Pancreas (tissue), 10 donors: ENCODE measurements around the gene SP3. TPM values are rescaled to one million over a fixed set of nuclear protein-coding genes. Genes with fewer than 3 reads are reported as not detected.
"Not testable (repeated sequence)": the region's sequence is repeated elsewhere in the genome, so short reads cannot be mapped to it uniquely, and the experiment has no call there.

Experiments used
- ATAC-seq, 4 donors: fragments of 200-7000 bp; cut with Tn5 transposase; one replicate each; pipeline versions ENCODE4 v1.8.0 to v1.9.1; 2020; ENCODE audit warnings: mild to moderate bottlenecking in 4 of 4, moderate library complexity in 4 of 4
- DNase-seq, 6 donors: peaks; one replicate each; pipeline ENCODE4 v3.0.0-alpha.2; 2020
- FAIRE-seq: peaks from 2 replicates; lab custom pipeline; 2012; peaks lifted over from hg19 to GRCh38; lab: Jason Lieb, UNC
- H3K27ac ChIP-seq, 4 donors: fragments of 200-600 bp; sonication (generic); 1 replicate in 3 of 4; 2 replicates in 1 of 4; pipeline versions ENCODE4 v1.5.0 to v1.8.0; 2020
- H3K27me3 ChIP-seq, 4 donors: fragments of 200-600 bp; one replicate each; pipeline ENCODE4 v1.8.0; 2021
- H3K36me3 ChIP-seq, 3 donors: fragments of 200-600 bp; sonication (generic) in 1 of 3; one replicate each; pipeline versions ENCODE4 v1.5.0 to v1.8.0; 2020 to 2021
- H3K4me1 ChIP-seq, 3 donors: fragments of 200-600 bp; one replicate each; pipeline ENCODE4 v1.8.0; 2021
- H3K4me3 ChIP-seq, 4 donors: fragments of 200-600 bp; sonication (generic) in 2 of 4; one replicate each; pipeline versions ENCODE4 v1.5.0 to v1.8.0; 2020 to 2021
- H3K9me3 ChIP-seq, 4 donors: fragments of 200-600 bp; one replicate each; pipeline ENCODE4 v1.8.0; 2021
- WGBS, 2 donors: extraction: QIAGEN DNeasy Blood & Tissue Kit; methylation state at CpG; one replicate each; pipeline ENCODE4 v1.1.7; 2013; 5-methylcytosine and 5-hydroxymethylcytosine counted together
- intact Hi-C, 3 donors: fragments of 100-400 bp; cut with DNase I; formaldehyde crosslinking; loops; one replicate each; pipeline versions ENCODE4 v1.11.1 to v1.14.2; 2022
- polyA plus RNA-seq, 2 donors: library from polyadenylated mRNA; stranded (reverse); fragments of 200-250 nt; gene quantifications; one replicate each; pipeline ENCODE4 v1.2.3, GENCODE V29; 2013
- total RNA-seq, 6 donors: library from RNA; stranded (reverse); fragmentation: NEBNext Ultra II Directional in 4 of 6; extraction: Animal tissue kit (Norgen Biotek cat#: 25700) in 4 of 6; gene quantifications; one replicate each; pipeline versions ENCODE4 v1.2.1 to v1.2.4, GENCODE V29; 2021 to 2023
- TF ChIP-seq, protein P1 (sequence below), 4 donors: fragments of 200-600 bp; sonication (generic) in 3 of 4; IDR thresholded peaks; one replicate each; pipeline versions ENCODE4 v1.5.0 to v1.8.0; 2021; ENCODE audit warnings: antibody characterized with exemption in 4 of 4
- donor health status: healthy with polysubstance abuse.
- donor health status: DM: no; HTN: no; CAD: no; lungs with moderate emphysema.
- donor health status: DM: no; HTN: no; CAD: no.
- donor health status: control.
- donor health status: control.
- donor health status: Bipolar disorder and iron deficiency.
- donor health status: DM: yes; HTN: yes; CAD: no.
- donor health status: DM: no; HTN: no; CAD: no.
- donor health status: DM: no; HTN: no; CAD: no.
- donor health status: DM: yes; HTN: yes; CAD: no.

Gene SP3
- total and polyA plus RNA-seq, 8 donors: 5.6 to 48.0 (median 27.6) TPM

DNA sequence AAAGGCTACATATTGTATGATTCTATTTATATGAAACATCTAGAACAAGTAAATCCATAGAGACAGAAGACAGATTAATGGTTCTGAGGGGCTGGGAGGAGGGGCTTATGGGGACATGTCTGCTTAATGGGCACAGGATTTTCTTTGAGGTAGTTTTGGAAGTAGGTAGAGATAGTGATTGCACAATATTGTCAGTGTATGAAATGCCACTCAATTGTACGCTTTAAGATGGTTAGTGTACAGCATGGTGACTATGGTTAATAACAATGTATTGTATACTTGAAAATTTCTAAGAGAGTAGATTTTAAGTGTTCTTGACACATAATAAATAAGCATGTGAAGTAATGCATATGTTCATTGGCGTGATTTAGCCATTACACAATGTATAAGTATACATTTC is 68.4 kb downstream of the SP3 start:
- Histone ChIP-seq H3K4me1 (no peaks in the 10 kb centered on the region), H3K27ac (no peak overlapping the region), H3K36me3 (no peaks in the 10 kb centered on the region), H3K9me3 (no peaks in the 10 kb centered on the region), H3K27me3 (no peaks in the 10 kb centered on the region), H3K4me3 (no peak overlapping the region)
- intact Hi-C loops: no loop called here
- ATAC-seq: no peak
- DNase-seq: no peak
- 91 to 95% methylated on average over 2 of the region's 2 CpGs for WGBS, 2 donors
- TF ChIP-seq, protein P1, sequence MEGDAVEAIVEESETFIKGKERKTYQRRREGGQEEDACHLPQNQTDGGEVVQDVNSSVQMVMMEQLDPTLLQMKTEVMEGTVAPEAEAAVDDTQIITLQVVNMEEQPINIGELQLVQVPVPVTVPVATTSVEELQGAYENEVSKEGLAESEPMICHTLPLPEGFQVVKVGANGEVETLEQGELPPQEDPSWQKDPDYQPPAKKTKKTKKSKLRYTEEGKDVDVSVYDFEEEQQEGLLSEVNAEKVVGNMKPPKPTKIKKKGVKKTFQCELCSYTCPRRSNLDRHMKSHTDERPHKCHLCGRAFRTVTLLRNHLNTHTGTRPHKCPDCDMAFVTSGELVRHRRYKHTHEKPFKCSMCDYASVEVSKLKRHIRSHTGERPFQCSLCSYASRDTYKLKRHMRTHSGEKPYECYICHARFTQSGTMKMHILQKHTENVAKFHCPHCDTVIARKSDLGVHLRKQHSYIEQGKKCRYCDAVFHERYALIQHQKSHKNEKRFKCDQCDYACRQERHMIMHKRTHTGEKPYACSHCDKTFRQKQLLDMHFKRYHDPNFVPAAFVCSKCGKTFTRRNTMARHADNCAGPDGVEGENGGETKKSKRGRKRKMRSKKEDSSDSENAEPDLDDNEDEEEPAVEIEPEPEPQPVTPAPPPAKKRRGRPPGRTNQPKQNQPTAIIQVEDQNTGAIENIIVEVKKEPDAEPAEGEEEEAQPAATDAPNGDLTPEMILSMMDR (IDR thresholded peaks at IDR 0.05): no peak
- FAIRE-seq: no peak

DNA sequence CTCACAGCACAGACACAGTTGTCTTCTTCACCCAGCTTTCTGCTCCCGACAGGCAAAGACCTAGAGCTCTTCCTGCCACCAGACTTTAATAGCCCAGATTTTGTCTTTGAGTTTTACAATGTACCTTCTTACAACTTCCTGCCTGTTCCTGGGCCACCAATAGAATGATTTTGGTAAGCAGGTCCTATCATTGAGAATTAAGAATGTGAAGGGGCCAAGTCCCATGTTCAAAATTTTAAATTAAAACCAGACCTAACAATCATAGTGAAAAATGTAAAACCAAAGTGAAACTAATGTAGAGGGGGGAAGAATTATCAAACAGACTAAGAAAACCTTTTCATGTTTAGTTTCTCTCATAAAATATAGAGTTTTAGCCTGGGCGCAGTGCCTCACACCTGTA is 72.8 kb downstream of the SP3 start:
- DNase-seq: no peak
- Histone ChIP-seq H3K4me3 (no peak overlapping the region), H3K9me3 (no peaks in the 10 kb centered on the region), H3K27ac (no peak overlapping the region), H3K27me3 (no peaks in the 10 kb centered on the region), H3K4me1 (no peaks in the 10 kb centered on the region), H3K36me3 (no peaks in the 10 kb centered on the region)
- WGBS, 2 donors: 86 to 91% methylated on average over 2 of the region's 2 CpGs
- ATAC-seq: no peak
- intact Hi-C loops: no loop called here
- TF ChIP-seq, protein P1 (IDR thresholded peaks at IDR 0.05): no peak
- no peak for FAIRE-seq

DNA sequence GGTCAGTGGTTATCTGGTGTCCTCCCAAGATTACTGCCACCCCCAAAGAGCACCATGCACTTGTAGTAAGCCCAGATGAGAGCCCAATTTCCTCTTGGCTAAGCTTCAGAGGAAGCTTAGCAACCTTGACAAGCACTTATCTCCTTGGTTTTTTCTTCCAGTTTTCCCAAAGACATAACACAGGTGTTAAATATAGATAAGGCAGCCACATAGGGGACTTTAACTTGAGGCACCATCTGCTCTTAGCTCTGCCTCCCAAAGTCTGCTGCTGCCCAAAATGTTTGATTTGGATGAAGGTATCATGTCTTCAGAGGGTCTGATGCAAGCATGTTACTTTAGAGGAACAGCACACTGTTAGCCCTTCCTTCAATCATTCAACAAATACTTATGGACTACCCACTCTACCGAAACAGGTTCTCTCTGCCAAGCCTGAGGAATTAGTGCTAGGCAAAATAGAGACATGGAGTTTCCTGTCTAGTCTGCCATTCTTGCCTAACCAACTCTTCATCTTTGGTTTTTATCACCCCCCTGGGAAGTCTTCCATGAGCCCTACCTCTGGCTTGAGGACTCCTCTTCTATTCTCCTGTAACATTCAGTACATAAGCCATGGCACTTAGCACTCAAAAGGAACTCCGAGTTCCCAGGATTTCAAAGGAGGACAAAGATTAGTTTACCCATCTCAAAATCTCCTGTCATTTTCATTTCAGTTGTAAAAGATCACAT is 73.7 kb downstream of the SP3 start:
- no peak for ATAC-seq
- intact Hi-C loops: no loop called here
- TF ChIP-seq, protein P1 (IDR thresholded peaks at IDR 0.05): no peak

DNA sequence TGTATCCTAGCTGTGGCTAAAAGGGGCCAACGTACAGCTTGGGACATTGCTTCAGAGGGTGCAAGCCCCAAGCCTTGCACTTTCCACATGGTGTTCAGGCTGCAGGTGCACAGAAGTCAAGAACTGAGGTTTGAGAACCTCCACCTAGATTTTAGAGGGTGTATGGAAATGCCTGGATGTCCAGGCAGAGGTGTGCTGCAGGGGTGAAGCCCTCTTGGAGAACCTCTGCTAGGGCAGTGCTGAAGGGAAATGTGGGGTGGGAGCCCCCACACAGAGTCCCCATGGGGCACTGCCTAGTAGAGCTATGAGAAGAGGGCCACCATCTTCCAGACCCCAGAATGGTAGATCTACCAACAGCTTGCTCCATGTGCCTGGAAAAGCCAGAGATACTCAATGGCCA is 75.7 kb downstream of the SP3 start:
- 90 to 93% methylated on average over 1 of the region's 1 CpG for WGBS, 2 donors
- intact Hi-C loops, H3K27ac ChIP-seq, ATAC-seq, H3K4me3 ChIP-seq, H3K27me3 ChIP-seq, DNase-seq, H3K36me3 ChIP-seq, H3K9me3 ChIP-seq, FAIRE-seq, H3K4me1 ChIP-seq: not testable (repeated sequence)

More for the DNA sequence above, 73.7 kb downstream of the SP3 start:
- 74 to 91% methylated on average over 2 of the region's 2 CpGs for WGBS, 2 donors
- no peak overlapping the region for H3K27ac ChIP-seq
- no peak for DNase-seq
- H3K27me3 ChIP-seq: no peaks in the 10 kb centered on the region
- no peaks in the 10 kb centered on the region for H3K9me3 ChIP-seq
- no peaks in the 10 kb centered on the region for H3K36me3 ChIP-seq
- FAIRE-seq: no peak
- H3K4me1 ChIP-seq: no peaks in the 10 kb centered on the region
- no peak overlapping the region for H3K4me3 ChIP-seq

DNA sequence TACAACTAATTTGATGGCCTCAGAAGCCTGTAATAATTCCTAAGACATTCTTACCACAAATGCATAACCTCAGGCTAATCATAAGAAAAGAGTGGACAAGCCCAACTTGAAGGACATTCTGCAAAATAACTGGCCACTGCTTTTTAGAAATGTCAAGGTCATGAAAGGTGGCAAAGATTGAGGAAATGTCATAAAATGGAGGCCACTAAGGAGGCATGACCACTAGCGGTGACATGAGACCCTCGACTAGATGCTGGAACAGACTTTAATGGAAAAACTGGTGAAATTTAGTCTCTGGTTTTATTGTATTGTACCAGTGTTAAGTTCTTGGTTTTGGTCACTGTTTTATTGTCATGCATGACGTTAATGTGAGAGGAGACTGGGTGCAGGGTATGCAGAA is 78.6 kb downstream of the SP3 start:
- Histone ChIP-seq H3K9me3 (no peaks in the 10 kb centered on the region), H3K36me3 (no peaks in the 10 kb centered on the region), H3K4me1 (no peaks in the 10 kb centered on the region), H3K27me3 (no peaks in the 10 kb centered on the region), H3K27ac (no peak overlapping the region), H3K4me3 (no peak overlapping the region)
- intact Hi-C loops: no loop called here
- ATAC-seq: no peak
- 76 to 85% methylated on average over 3 of the region's 3 CpGs for WGBS, 2 donors
- TF ChIP-seq, protein P1 (IDR thresholded peaks at IDR 0.05): no peak
- no peak for DNase-seq
- FAIRE-seq: no peak
